Endothelial cell (in vitro differentiated cells): Measurements from ENCODE around the gene HIPK4. TPM values are rescaled to one million over a fixed set of nuclear protein-coding genes. Genes with fewer than 3 reads are reported as not detected.

ENCODE experiments used
- DNase-seq: peaks from one replicate; pipeline ENCODE4 v3.0.0; 2021; ENCODE audit warnings: low spot score
- H3K27ac Mint-ChIP-seq: one replicate; pipeline ENCODE4 v1.8.0; 2021; ENCODE audit warnings: mixed read lengths, inconsistent platforms; ENCODE audit not compliant: unreplicated experiment
- H3K27me3 Mint-ChIP-seq: one replicate; pipeline ENCODE4 v1.8.0; 2021; ENCODE audit warnings: mild to moderate bottlenecking, moderate library complexity, mixed read lengths, inconsistent platforms; ENCODE audit not compliant: unreplicated experiment
- H3K36me3 Mint-ChIP-seq: one replicate; pipeline ENCODE4 v1.8.0; 2021; ENCODE audit warnings: mild to moderate bottlenecking, low read depth, mixed read lengths, inconsistent platforms; ENCODE audit not compliant: unreplicated experiment
- H3K4me1 Mint-ChIP-seq: one replicate; pipeline ENCODE4 v1.8.0; 2021; ENCODE audit warnings: mild to moderate bottlenecking, mixed read lengths, inconsistent platforms; ENCODE audit not compliant: unreplicated experiment
- H3K4me3 Mint-ChIP-seq: one replicate; pipeline ENCODE4 v1.8.0; 2021; ENCODE audit warnings: mild to moderate bottlenecking, mixed read lengths, inconsistent platforms; ENCODE audit not compliant: unreplicated experiment
- H3K9me3 Mint-ChIP-seq: one replicate; pipeline ENCODE4 v1.8.0; 2021; ENCODE audit warnings: mixed read lengths, inconsistent platforms; ENCODE audit not compliant: unreplicated experiment
- total RNA-seq: library from RNA; stranded (reverse); fragmentation: NEBNext Ultra II Directional; extraction: Animal tissue kit (Norgen Biotek cat#: 25700); gene quantifications from one replicate; pipeline ENCODE4 v1.2.1, GENCODE V29; 2021; ENCODE audit not compliant: unreplicated experiment
- TF ChIP-seq, protein P1 (sequence below): fragments of 200-600 bp; sonication (generic); IDR thresholded peaks from one replicate; pipeline ENCODE4 v1.5.0; 2021; ENCODE audit warnings: antibody characterized with exemption; ENCODE audit not compliant: unreplicated experiment

Gene HIPK4
- total RNA-seq, 1 donor from 2014 or later = not detected

GRCh38 chr19:40366697-40367561 lies 23.1 kb downstream of the HIPK4 start:
- Mint-ChIP-seq H3K27me3 (peaks cover 11% of the 10 kb centered on the region), H3K27ac (peak overlapping the region; percentile 8), H3K4me3 (peak overlapping the region; percentile 76), H3K4me1 (peaks cover 18% of the 10 kb centered on the region), H3K9me3 (no peaks in the 10 kb centered on the region), H3K36me3 (peaks cover 20% of the 10 kb centered on the region)
- DNase-seq = peak; percentile 14
- TF ChIP-seq, protein P1, sequence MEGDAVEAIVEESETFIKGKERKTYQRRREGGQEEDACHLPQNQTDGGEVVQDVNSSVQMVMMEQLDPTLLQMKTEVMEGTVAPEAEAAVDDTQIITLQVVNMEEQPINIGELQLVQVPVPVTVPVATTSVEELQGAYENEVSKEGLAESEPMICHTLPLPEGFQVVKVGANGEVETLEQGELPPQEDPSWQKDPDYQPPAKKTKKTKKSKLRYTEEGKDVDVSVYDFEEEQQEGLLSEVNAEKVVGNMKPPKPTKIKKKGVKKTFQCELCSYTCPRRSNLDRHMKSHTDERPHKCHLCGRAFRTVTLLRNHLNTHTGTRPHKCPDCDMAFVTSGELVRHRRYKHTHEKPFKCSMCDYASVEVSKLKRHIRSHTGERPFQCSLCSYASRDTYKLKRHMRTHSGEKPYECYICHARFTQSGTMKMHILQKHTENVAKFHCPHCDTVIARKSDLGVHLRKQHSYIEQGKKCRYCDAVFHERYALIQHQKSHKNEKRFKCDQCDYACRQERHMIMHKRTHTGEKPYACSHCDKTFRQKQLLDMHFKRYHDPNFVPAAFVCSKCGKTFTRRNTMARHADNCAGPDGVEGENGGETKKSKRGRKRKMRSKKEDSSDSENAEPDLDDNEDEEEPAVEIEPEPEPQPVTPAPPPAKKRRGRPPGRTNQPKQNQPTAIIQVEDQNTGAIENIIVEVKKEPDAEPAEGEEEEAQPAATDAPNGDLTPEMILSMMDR = no peak

- Mint-ChIP-seq H3K27ac (peak overlapping the region; percentile 7), H3K4me1 (peaks cover 11% of the 10 kb centered on the region), H3K9me3 (no peaks in the 10 kb centered on the region), H3K27me3 (peaks cover 7% of the 10 kb centered on the region), H3K4me3 (peak overlapping the region; percentile 85), H3K36me3 (peaks cover 19% of the 10 kb centered on the region)
- TF ChIP-seq, protein P1 = no peak
- DNase-seq = peak; percentile 90
Observed at GRCh38 chr19:40365613-40366401, 24.2 kb downstream of the HIPK4 start.

GRCh38 chr19:40365010-40365409 lies 25.0 kb downstream of the HIPK4 start:
- Mint-ChIP-seq H3K4me3 (peak overlapping the region; percentile 85), H3K4me1 (peaks cover 8% of the 10 kb centered on the region), H3K27me3 (peaks cover 5% of the 10 kb centered on the region), H3K36me3 (peaks cover 14% of the 10 kb centered on the region), H3K27ac (peak overlapping the region; percentile 7), H3K9me3 (no peaks in the 10 kb centered on the region)
- DNase-seq = no peak
- TF ChIP-seq, protein P1 = no peak

GRCh38 chr19:40363069-40363468 lies 26.9 kb downstream of the HIPK4 start:
- no peak overlapping the region for H3K4me3 Mint-ChIP-seq
- no peak overlapping the region for H3K27ac Mint-ChIP-seq
- no peaks in the 10 kb centered on the region for H3K9me3 Mint-ChIP-seq
- TF ChIP-seq, protein P1 = no peak
- peaks cover 13% of the 10 kb centered on the region for H3K36me3 Mint-ChIP-seq
- peaks cover 5% of the 10 kb centered on the region for H3K27me3 Mint-ChIP-seq
- peaks cover 8% of the 10 kb centered on the region for H3K4me1 Mint-ChIP-seq
- no peak for DNase-seq

GRCh38 chr19:40362160-40362559 lies 27.8 kb downstream of the HIPK4 start:
- Mint-ChIP-seq H3K27ac (no peak overlapping the region), H3K9me3 (no peaks in the 10 kb centered on the region), H3K4me1 (peaks cover 8% of the 10 kb centered on the region), H3K27me3 (peaks cover 5% of the 10 kb centered on the region), H3K36me3 (peaks cover 13% of the 10 kb centered on the region), H3K4me3 (no peak overlapping the region)
- TF ChIP-seq, protein P1 = no peak
- DNase-seq = no peak
